8988T (cell line): ENCODE measurements around the gene PTPN1.
"Not testable (repeated sequence)": the region's sequence is repeated elsewhere in the genome, so short reads cannot be mapped to it uniquely, and the experiment has no call there.

Experiments
- DNase-seq: peaks from one replicate; pipeline ENCODE4 v3.0.0; 2011

Gene PTPN1

GRCh38 chr20:50482396-50482981, 27.7 kb upstream of the PTPN1 start:
- no peak for DNase-seq

GRCh38 chr20:50484271-50484976, 25.8 kb upstream of the PTPN1 start:
- DNase-seq = no peak

GRCh38 chr20:50487397-50487796, 22.8 kb upstream of the PTPN1 start:
- no peak for DNase-seq

- no peak for DNase-seq
Observed at GRCh38 chr20:50488236-50488806, 21.9 kb upstream of the PTPN1 start.

- DNase-seq = no peak
Observed at GRCh38 chr20:50491168-50491567, 19.0 kb upstream of the PTPN1 start.

GRCh38 chr20:50491926-50492634, 18.1 kb upstream of the PTPN1 start:
- DNase-seq = no peak

- no peak for DNase-seq
Observed at GRCh38 chr20:50493881-50494253, 16.3 kb upstream of the PTPN1 start.

GRCh38 chr20:50494428-50494827, 15.8 kb upstream of the PTPN1 start:
- no peak for DNase-seq

GRCh38 chr20:50496773-50497385, 13.3 kb upstream of the PTPN1 start:
- no peak for DNase-seq

- DNase-seq = no peak
Observed at GRCh38 chr20:50498071-50498776, 12.0 kb upstream of the PTPN1 start.

GRCh38 chr20:50499938-50500337, 10.2 kb upstream of the PTPN1 start:
- DNase-seq = no peak

- DNase-seq = no peak
Observed at GRCh38 chr20:50501972-50502745, 8.0 kb upstream of the PTPN1 start.

GRCh38 chr20:50504231-50504823, 5.9 kb upstream of the PTPN1 start:
- DNase-seq = no peak

GRCh38 chr20:50506270-50506579, 4.0 kb upstream of the PTPN1 start:
- DNase-seq = no peak

GRCh38 chr20:50507745-50508144, 2.4 kb upstream of the PTPN1 start:
- not testable (repeated sequence) for DNase-seq

- DNase-seq = no peak
Observed at GRCh38 chr20:50508171-50508755, 1.9 kb upstream of the PTPN1 start.

- no peak for DNase-seq
Observed at GRCh38 chr20:50510706-50511542, 741 bp downstream of the PTPN1 start.

GRCh38 chr20:50512323-50512722, 2.1 kb downstream of the PTPN1 start:
- no peak for DNase-seq

GRCh38 chr20:50513169-50514034, 3.2 kb downstream of the PTPN1 start:
- no peak for DNase-seq

GRCh38 chr20:50514035-50514337, 3.8 kb downstream of the PTPN1 start:
- DNase-seq = no peak
